HG03159 (cell line): ENCODE data around the gene AFF1.

Source experiments
- ATAC-seq: cut with Tn5 transposase; IDR thresholded peaks from one replicate; pipeline ENCODE4 v1.9.1; 2021; ENCODE audit warnings: mild to moderate bottlenecking, moderate library complexity; ENCODE audit not compliant: unreplicated experiment

Gene AFF1

DNA sequence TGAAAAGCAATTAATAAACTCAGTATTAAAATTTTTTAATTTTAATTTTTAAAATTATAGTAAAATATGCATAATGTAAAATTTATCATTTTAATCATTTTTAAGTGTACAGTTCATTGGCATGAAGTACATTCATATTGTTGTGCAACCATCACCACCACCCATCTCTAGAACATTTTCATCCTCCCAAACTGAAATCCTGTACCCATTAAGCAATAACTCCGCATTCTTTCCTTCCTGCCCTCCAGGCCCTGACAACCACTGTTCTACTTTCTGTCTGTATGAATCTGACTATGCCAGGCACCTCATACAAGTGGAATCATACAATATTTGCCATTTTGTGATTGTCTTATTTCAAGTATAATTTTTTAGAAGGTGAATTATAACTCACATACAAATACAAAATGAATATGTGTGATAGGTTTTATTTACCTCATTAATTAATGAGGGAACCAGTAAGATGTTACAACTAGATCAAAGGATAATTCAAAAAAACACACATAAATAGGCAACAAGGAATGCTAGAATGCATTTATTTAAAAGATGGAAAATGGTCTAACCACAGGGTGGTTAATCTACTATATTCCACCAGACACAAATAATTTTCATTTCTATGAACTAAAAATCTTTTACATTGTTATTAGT, 13.1 kb upstream of the AFF1 start:
- no peak for ATAC-seq

- ATAC-seq: no peak
These were observed 10.0 kb upstream of the AFF1 start for GRCh38 chr4:86924811-86925210.

- no peak for ATAC-seq
These were observed 8.2 kb upstream of the AFF1 start for GRCh38 chr4:86926435-86927086.

- no peak for ATAC-seq
These were observed 6.9 kb upstream of the AFF1 start for GRCh38 chr4:86927843-86928395.

DNA sequence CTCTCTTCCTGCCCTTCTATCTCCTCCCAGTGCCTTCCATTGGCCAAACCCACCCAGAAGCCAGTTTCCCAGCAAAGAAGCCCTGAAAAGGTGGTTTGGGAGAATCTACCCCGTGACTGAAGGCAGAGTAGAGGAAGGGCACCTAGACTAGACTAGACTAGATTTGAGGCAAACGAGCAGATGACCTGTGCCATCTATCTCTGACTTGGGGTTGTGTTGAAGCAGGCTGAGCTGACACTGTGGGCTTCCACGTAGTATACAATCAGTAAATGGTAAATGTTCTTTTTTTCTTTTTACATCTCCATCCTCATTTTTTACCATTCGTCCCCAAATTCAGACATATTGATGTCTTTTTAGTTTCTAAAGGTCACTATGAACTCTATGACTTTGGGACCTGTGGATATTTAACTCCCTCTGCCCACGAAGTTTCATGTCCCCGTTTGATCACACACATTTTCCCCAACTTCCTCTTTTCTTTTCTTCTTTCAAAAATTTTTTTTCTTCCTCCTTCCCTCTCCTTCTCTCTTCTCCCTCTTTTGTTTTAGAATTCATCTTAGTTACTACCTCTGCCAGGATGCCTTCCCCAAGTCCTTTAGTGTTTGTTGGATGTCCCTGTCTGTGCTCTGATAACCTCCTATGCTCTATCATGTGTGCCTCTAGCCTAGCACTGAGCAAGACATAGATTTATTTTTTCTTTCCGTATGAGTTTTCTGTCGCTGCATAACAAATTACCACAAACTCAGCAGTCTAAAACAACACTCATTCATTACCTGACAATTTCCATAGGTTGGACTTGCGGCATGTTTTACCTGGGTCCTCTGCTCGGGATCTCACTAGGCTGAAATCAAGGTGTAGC, 6.2 kb upstream of the AFF1 start:
- ATAC-seq: no peak

- no peak for ATAC-seq
These were observed 552 bp upstream of the AFF1 start for GRCh38 chr4:86934147-86934770.

DNA sequence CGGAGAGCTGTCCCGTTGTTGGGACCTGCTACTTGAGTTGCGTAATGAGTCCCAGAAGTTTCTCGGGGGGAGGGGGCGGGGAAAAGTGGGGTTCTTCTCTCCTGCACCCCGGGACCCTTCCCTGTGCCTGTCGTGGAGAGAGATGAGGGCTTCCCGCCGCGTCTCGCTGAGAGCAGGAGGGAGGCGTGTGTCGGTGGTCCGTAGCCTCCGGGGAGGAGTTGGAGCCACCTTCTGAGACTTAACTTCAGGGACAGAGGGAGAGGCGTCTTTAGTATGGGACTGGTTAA, 698 bp downstream of the AFF1 start:
- no peak for ATAC-seq

DNA sequence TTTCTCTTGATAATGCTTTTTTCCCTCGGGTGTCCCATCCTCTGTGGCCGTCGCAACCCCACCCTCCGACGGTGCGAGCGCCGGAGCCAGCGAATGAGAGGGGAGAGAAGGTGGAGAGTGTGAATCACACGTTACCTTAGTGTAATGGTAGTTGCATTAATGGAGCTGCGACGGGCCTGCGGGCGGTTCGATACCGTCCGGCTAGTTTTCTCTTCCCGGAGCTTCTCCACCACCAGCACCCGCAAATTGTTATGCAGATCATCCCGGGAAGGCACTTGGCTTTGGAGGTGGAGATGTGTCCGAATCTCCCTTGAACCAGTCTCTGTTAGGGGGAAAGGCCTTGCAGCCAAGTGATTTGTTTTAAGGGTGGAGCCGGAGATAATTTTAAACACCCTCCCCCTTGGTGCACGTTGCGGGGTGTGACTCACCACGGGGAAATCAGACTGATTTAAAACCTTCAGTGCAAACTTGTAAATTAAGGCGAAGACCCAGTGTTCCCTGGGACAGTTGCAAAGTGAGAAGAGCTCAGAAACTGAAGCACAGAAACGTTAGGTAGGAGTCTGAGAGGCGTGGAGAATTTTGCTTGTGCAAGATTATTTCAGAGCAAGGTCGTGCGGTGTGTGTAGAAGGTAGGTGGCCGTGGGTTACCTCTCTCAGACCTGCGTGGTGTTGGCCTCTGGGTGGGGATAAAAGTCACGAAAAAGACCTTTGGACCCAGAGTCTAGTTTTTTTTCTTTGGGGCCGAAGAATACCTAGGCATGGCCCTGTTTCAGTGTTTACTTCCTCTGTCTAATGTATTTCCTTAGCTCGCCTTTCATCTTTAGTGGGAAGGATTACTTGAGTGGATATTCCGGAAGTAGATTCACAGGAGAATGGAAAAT, 1.3 kb downstream of the AFF1 start:
- ATAC-seq: peak; percentile 32

DNA sequence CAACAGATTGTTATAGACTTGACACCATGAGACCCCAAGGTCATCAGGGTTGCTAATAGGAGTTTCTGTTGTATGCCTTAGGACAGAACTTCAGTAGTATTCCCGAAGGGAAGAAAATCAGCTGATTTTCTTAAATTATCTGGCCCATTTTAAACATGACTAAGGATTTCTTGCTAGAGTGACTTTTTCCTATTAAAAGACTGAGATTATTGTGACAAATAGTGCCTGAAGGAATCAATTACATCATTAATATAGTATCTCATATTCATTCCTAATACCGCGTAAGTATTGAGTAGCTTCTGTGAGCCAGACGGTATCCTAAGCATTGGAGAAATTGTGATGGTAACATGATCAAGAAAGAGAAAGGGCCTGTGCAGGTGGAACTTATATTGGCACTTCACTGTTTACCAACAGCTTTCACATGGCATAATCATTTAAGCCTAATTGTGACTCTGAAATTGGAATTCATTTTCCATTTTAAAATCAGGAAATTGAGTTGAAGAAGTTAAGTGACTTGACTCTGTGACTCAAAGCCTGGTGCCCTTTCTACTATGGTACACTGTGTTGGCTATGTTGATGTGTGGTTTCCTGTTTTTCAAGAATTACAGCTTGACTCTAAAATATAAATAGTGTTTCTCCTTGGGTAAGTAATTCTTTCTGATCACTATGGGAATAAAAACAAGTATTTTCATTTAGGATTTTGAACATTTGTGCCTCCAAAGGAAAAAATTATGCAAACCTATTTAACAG, 4.1 kb downstream of the AFF1 start:
- no peak for ATAC-seq

DNA sequence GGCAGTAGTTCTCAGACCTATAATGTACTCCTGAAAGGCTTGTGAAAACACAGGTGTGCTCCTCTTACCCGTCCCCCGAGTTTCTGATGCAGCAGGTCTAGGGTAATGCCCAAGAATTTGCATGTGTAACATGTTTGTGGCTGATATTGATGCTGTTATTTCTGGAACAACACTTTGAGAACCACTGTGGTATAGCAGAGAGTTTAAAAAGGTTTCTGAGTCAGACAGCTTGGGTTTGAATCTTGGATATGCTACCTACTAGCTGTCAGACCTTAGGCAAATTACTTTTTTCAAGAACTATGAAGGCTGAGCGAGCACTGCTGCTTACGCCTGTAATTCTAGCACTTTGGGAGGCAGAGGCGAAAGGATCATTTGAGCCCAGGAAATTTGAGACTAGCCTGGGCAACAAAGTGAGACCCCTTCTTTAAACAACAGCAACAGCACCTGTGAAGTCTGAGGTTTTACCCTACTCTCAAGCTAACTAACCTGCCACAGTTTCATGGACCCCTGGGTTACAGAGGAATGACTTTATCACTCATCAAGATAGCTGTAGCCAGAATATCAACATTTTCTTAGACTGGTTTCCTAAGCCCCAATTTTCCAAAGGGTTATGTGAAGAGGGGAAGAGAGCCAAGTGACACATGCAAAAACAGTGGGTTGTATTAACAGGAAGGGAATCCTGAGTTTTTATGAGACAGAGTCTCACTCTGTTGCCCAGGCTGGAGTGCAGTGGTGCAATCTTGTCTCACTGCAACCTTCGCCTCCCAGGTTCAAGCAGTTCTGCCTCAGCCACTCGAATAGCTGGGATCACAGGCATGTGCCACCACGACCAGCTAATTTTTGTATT, 5.1 kb downstream of the AFF1 start:
- ATAC-seq: peak; percentile 61

DNA sequence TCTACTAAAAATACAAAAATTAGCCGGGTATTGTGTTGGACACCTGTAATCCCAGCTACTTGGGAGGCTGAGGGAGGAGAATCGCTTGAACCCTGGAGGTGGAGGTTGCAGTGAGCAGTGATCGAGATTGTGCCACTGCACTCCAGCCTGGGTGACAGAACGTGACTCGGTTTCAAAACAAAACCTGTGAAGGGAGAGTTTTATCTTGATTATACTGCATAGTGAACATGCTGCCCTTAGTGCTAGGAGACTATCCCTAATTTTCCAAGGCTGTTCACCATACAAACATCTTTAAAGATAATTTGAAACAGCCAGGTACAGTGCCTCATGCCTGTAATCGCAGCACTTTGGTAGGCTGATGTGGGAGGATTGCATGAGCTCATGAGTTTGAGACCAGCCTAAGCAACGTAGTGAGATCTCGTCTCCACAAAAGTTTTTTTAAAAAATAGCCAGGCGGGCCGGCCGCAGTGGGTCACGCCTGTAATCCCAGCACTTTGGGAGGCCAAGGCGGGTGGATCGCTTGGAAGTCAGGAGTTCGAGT, 6.2 kb downstream of the AFF1 start:
- ATAC-seq: no peak

GRCh38 chr4:86942185-86942666, 7.4 kb downstream of the AFF1 start:
- no peak for ATAC-seq

GRCh38 chr4:86944964-86945781, 10.4 kb downstream of the AFF1 start:
- ATAC-seq: no peak

DNA sequence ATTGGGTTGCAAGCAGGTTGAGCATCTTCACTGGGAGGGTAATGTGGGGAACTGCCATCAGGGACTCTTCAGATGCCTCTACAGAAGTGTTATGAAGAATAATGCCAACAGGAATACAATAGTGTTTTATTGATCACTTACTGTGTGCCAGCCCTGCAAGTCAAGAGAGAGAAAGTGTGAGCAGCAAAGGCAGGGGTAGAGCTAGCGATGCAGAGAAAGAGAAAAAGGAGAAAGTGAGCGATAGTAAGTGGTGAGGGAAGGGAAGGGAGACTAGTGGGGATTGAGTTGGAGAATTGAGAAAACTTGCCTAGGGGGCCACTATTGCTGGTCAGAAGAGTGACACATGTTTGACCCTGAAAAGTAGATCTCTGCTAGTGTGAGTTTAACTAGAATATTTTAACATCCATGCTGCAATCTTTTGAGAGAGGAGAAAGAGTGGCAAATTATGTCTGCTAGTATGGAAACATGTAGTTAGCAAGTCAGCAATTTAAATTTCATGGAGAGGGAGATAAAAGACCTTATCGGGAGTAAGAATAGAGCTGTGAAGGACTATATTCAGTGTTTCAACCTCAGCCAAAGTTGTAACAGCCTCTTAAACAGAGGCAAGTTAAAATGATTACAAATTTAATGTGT, 12.2 kb downstream of the AFF1 start:
- no peak for ATAC-seq

DNA sequence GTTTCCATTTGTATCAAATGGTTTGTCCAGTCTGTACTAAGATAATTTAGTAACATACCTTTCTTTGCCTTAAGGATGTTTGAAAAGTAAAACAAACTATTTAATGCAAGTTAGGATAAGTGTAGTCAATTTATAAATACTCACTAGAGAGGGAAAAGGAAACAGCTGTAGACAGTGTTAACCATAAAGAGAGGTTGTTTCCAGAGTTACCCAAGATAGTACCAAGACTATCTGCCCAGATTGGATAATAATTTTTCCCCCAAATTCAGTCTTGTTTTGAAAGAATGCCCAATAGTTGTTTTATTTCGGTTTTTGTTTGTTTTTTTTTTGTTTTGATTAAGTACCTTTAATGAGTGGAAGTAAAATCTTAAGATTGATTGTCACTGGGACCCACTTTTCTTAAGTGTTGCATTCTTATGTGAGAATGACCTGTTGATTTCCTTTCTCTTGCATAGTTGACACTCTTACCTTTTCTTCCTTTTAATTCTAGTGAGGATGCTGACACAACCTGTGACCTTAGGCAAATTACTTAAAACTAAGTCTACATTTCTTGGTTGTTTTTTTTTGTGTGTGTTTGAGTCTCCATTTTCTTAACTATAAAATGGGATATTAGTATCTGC, 12.8 kb downstream of the AFF1 start:
- ATAC-seq: no peak

- peak; percentile 40 for ATAC-seq
These were observed 13.5 kb downstream of the AFF1 start for GRCh38 chr4:86948276-86948675.
